K562 (cell line): ENCODE measurements around the gene FIBP. TPM values are rescaled to one million over a fixed set of nuclear protein-coding genes. Genes with fewer than 3 reads are reported as not detected.

Experiments used
- EZH2 ChIP-seq: IDR thresholded peaks from 2 replicates; pipeline ENCODE4 v1.6.1; 2012; ENCODE audit warnings: low read depth, mild to moderate bottlenecking, inconsistent platforms, low read length, borderline replicate concordance
- FOXP1 ChIP-seq: sonication (generic); formaldehyde crosslinking; IDR thresholded peaks from 2 replicates; pipeline ENCODE4 v1.8.0; 2022; ENCODE audit warnings: mild to moderate bottlenecking, missing genetic modification reagents
- GATA2 ChIP-seq: sonication (generic); formaldehyde crosslinking; IDR thresholded peaks from 2 replicates; pipeline ENCODE4 v1.4.0; 2020; ENCODE audit warnings: mild to moderate bottlenecking, missing genetic modification reagents
- HNRNPK ChIP-seq: fragments of 200-400 bp; formaldehyde crosslinking; IDR thresholded peaks from one replicate; pipeline ENCODE4 v1.6.1; 2018; ENCODE audit warnings: mild to moderate bottlenecking, low read depth, low read length; ENCODE audit not compliant: poor library complexity, severe bottlenecking
- KAT2B ChIP-seq: IDR thresholded peaks from one replicate; pipeline ENCODE4 v1.6.1; 2012; ENCODE audit warnings: low read depth, mild to moderate bottlenecking, control low read depth, inconsistent platforms, low read length, moderate library complexity
- MCM3 ChIP-seq: fragments of 450-650 bp; IDR thresholded peaks from 2 replicates; pipeline ENCODE4 v1.6.1; 2016
- MEF2D ChIP-seq: conservative IDR thresholded peaks from 2 replicates; pipeline ENCODE4 v1.6.1; 2016; ENCODE audit warnings: low read depth, missing genetic modification characterization, missing compliant biosample characterization
- NFE2 ChIP-seq: IDR thresholded peaks from 2 replicates; pipeline ENCODE4 v1.6.1; 2014; ENCODE audit warnings: antibody characterized with exemption, low read depth
- RB1 ChIP-seq: fragments of 450-650 bp; IDR thresholded peaks from 2 replicates; pipeline ENCODE4 v1.6.1; 2017; ENCODE audit warnings: low read depth, mild to moderate bottlenecking
- RBM14 ChIP-seq: fragments of 200-400 bp; formaldehyde crosslinking; IDR thresholded peaks from 2 replicates; pipeline ENCODE4 v1.6.1; 2018; ENCODE audit warnings: low read depth, mild to moderate bottlenecking, low read length, moderate library complexity, borderline replicate concordance; ENCODE audit not compliant: insufficient read depth
- SFPQ ChIP-seq: fragments of 200-400 bp; formaldehyde crosslinking; IDR thresholded peaks from 2 replicates; pipeline ENCODE4 v1.6.1; 2017; ENCODE audit warnings: mild to moderate bottlenecking, low read depth, low read length, moderate library complexity
- STAG1 ChIP-seq: sonication (generic); formaldehyde crosslinking; IDR thresholded peaks from 2 replicates; pipeline ENCODE4 v1.5.0; 2020; ENCODE audit warnings: missing genetic modification reagents, borderline replicate concordance
- TCF3 ChIP-seq: sonication (generic); formaldehyde crosslinking; IDR thresholded peaks from 2 replicates; pipeline ENCODE4 v1.4.0; 2020; ENCODE audit warnings: mild to moderate bottlenecking, missing genetic modification reagents
- TEAD1 ChIP-seq, 2 experiments: fragments of 450-650 bp in 1 of 2; sonication (generic) in 1 of 2; formaldehyde crosslinking; IDR thresholded peaks; 2 replicates each; pipeline versions ENCODE4 v1.4.0 to v1.8.0; 2020 to 2022; ENCODE audit warnings: mild to moderate bottlenecking in 2 of 2, missing genetic modification reagents in 1 of 2
- TEAD4 ChIP-seq, 2 experiments: sonication (generic) in 1 of 2; formaldehyde crosslinking in 1 of 2; IDR thresholded peaks; 2 replicates each; pipeline versions ENCODE4 v1.6.1 to v1.8.0; 2012 to 2022; ENCODE audit warnings: borderline replicate concordance in 1 of 2, inconsistent platforms in 1 of 2, low read length in 1 of 2, mild to moderate bottlenecking in 1 of 2, missing genetic modification reagents in 1 of 2
- ZBTB9 ChIP-seq: fragments of 450-650 bp; formaldehyde crosslinking; IDR thresholded peaks from 2 replicates; pipeline ENCODE4 v1.4.0; 2020; ENCODE audit warnings: mild to moderate bottlenecking, moderate library complexity
- ZKSCAN1 ChIP-seq: fragments of 150-350 bp; IDR thresholded peaks from 2 replicates; pipeline ENCODE4 v1.6.1; 2016; ENCODE audit warnings: low read depth, low read length
- ZNF124 ChIP-seq: sonication (generic); formaldehyde crosslinking; IDR thresholded peaks from 2 replicates; pipeline ENCODE4 v1.8.1; 2022; ENCODE audit warnings: missing genetic modification reagents
- ZNF354B ChIP-seq: fragments of 250-450 bp; sonication (Bioruptor Pico); IDR thresholded peaks from 2 replicates; pipeline ENCODE4 v1.4.0; 2020
- ZNF583 ChIP-seq: fragments of 250-450 bp; sonication (Bioruptor Pico); IDR thresholded peaks from 2 replicates; pipeline ENCODE4 v1.4.0; 2020
- ZNF655 ChIP-seq: fragments of 250-450 bp; sonication (Bioruptor Pico); IDR thresholded peaks from 2 replicates; pipeline ENCODE4 v1.5.0; 2021
- polyA plus RNA-seq, 8 experiments: library from polyadenylated mRNA; depleted of rRNA in 4 of 8; stranded (reverse) in 5 of 8; unstranded in 3 of 8; fragments of >200 nt; fragmentation: Nextera tagmentation in 2 of 8; fragmentation: Illumina TruSeq in 1 of 8; extraction: Ambion mirVana in 2 of 8; extraction: Trizol in 1 of 8; gene quantifications; 2 replicates each; pipeline versions ENCODE4 v1.2.1 to v1.2.3, GENCODE V29; 2011 to 2014; ENCODE audit warnings: inconsistent platforms in 1 of 8, missing spikeins in 1 of 8
- total RNA-seq, 7 experiments: library from RNA; depleted of rRNA in 6 of 7; stranded (reverse); fragments of >200 nt in 6 of 7; fragmentation: Illumina TruSeq in 2 of 7; extraction: Trizol in 2 of 7; gene quantifications; 2 replicates each; pipeline versions ENCODE4 v1.2.1 to v1.2.3, GENCODE V29; 2011 to 2021; ENCODE audit warnings: low replicate concordance in 1 of 7
- TF ChIP-seq, protein P1 (sequence below): fragments of 450-650 bp; IDR thresholded peaks from 2 replicates; pipeline ENCODE4 v1.6.1; 2016; ENCODE audit warnings: antibody characterized with exemption

The FIBP gene
- total and polyA plus RNA-seq, 9 of the 15 experiments (the other 6 are each of a cell fraction or from before 2014, with no cell fraction given) = 41.2 to 79.2 (median 48.6) TPM

- no peak for TF ChIP-seq RBM14
- no peak for TF ChIP-seq ZNF655 (CRISPR knock-in tag)
- TF ChIP-seq FOXP1 = peak; percentile 10; the same call in 1 of the 2 replicates
- TF ChIP-seq ZNF124 = no peak
- TF ChIP-seq TCF3 (CRISPR knock-in tag) = peak; percentile 18; the same call in 1 of the 2 replicates
- TF ChIP-seq KAT2B = no peak
- no peak for TF ChIP-seq NFE2
- no peak for TF ChIP-seq MCM3
- peak; percentile 89 for TF ChIP-seq ZKSCAN1
- peak; percentile 37; the same call in 1 of the 2 replicates for TF ChIP-seq STAG1 (CRISPR knock-in tag)
- TF ChIP-seq RB1 = peak; percentile 5
- TF ChIP-seq ZBTB9 (CRISPR knock-in tag) = no peak
- TF ChIP-seq, protein P1, sequence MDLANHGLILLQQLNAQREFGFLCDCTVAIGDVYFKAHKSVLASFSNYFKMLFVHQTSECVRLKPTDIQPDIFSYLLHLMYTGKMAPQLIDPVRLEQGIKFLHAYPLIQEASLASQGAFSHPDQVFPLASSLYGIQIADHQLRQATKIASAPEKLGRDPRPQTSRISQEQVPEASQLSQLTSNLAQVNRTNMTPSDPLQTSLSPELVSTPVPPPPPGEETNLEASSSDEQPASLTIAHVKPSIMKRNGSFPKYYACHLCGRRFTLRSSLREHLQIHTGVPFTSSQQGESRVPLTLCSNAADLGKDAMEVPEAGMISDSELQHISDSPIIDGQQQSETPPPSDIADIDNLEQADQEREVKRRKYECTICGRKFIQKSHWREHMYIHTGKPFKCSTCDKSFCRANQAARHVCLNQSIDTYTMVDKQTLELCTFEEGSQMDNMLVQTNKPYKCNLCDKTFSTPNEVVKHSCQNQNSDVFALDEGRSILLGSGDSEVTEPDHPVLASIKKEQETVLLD = no peak
- no peak for TF ChIP-seq ZNF354B (CRISPR knock-in tag)
- TF ChIP-seq EZH2 = no peak
- TF ChIP-seq SFPQ = no peak
- no peak for TF ChIP-seq MEF2D (tag)
- TF ChIP-seq TEAD4 (IDR thresholded peaks at IDR 0.05; ENCODE audit: low read length) = no peak
- no peak; the same call in 1 of the 2 replicates for TF ChIP-seq TEAD4 (CRISPR knock-in tag; IDR thresholded peaks at IDR 0.05; ENCODE audit: borderline replicate concordance)
- TF ChIP-seq GATA2 (CRISPR knock-in tag) = no peak
- TF ChIP-seq ZNF583 (CRISPR knock-in tag) = no peak
- peak in 1 of 2 experiments; percentile 8; a peak in 2 of 4 replicates for TF ChIP-seq TEAD1 (CRISPR knock-in tag; IDR thresholded peaks at IDR 0.05)
- no peak for TF ChIP-seq HNRNPK
Measured at GRCh38 chr11:65918211-65919140, 30.2 kb upstream of the FIBP start, which contains the start of gene C11orf68 (continued).
